ENCODE measurements around the gene MIGA1.
"Not testable (repeated sequence)": the region's sequence is repeated elsewhere in the genome, so short reads cannot be mapped to it uniquely, and the experiment has no call there.

The MIGA1 gene

DNA sequence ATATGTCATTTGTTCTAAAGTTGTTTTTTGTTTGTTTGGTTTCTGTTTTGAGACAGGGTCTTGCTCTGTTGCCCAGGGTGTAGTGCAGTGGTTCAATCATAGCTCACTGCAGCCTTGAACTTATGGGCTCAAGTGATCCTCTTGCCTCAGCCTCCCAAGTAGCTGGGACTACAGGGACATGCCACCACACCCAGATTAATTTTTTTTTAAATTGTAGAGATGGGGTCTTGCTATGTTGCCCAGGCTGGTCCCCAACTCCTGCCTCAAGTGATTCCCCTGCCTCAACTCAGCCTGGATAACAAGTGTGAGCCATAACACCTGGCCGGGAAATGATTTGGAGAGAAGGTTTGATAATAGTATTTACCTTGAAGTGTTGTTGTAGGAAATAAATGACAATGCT lies 127.2 kb downstream of the MIGA1 start:
- DNase-seq: no peak

DNA sequence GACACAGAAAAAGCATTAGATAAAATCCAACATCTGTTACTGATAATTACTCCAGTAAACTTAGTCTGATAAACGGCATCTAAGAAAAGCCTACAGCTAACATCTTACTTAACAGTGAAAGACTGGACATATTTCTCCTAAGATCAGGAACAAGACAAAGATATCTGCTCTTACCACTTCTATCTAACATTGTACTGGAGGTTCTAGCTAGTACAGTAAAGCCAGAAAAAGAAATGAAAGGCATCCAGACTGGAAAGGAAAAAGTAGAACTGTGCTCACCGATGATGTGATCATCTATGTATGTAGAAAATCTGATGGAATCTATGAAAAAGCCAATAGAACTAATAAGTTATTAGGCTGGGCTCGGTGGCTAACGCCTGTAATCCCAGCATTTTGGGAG lies 130.7 kb downstream of the MIGA1 start:
- no peak for DNase-seq

- not testable (repeated sequence) for DNase-seq
These were observed 139.5 kb downstream of the MIGA1 start for GRCh38 chr1:77918918-77919317.

GRCh38 chr1:77925518-77925917 lies 146.1 kb downstream of the MIGA1 start:
- no peak for DNase-seq

DNA sequence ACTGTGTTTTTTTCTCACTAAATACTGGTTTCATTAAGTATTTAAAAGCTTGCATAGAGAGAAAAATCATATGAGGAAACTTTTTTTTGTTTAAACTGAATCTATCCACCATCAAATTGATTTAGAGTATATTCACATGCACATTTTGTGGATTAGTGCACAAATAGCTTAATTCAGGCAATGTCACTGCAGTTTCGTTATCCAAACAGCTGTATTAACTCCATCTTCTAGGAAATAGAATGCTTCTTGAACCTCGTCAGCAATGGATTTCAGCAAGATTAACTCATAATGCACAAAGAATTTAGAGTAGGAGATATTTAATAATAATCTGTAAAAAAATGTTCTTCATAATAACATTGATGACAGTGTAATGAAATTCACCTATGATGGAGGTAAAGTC lies 146.5 kb downstream of the MIGA1 start:
- no peak for DNase-seq

- no peak for DNase-seq
These were observed 147.3 kb downstream of the MIGA1 start for GRCh38 chr1:77926561-77927357.

- DNase-seq: no peak
These were observed 148.0 kb downstream of the MIGA1 start for GRCh38 chr1:77927414-77927813.

All from anterior cingulate cortex (tissue), 58 donors.